Measurements from ENCODE around the gene ECE1. TPM values are rescaled to one million over a fixed set of nuclear protein-coding genes. Genes with fewer than 3 reads are reported as not detected.

Gene ECE1
- total and polyA plus RNA-seq, 2 donors (not counting 3 experiments of a cell fraction or from before 2014, with no cell fraction given): 437 to 562 TPM

DNA sequence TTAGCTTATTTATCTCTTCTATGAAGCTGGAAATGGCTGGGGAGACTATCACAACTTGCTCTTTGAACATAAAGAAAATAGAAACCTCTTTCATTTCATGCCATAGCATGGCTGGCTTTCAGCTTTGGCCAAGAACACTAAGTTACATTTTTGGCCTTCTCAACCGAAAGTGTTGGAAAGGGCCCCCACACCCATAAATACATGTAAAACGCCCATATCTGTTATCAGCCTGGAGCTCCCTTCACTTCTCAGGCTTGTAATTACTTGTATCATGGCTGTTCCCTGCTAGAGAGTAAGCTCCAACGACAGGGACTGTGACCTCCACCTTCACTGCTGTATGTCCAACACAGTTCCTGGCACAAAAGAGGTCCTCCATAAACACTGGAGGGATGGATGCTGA, 100.8 kb downstream of the ECE1 start:
- intact Hi-C loops (cut with micrococcal nuclease) (no loop called here), dilution Hi-C loops (cut with MboI; ENCODE audit: extremely low pct_ligation_motif_present, low sequenced_read_pairs) (no loop called here)
- H3K27ac ChIP-seq (ENCODE audit: insufficient read depth, low read depth, low read length): no peak overlapping the region
- CTCF ChIA-PET: interaction anchor here (1.1 to 1.7 kb wide), 3 partner anchors 117 to 493 kb away, joined by 3 to 4 read pairs (median 4); no protein-coding TSS in a partner anchor
- TF ChIP-seq, protein P1, sequence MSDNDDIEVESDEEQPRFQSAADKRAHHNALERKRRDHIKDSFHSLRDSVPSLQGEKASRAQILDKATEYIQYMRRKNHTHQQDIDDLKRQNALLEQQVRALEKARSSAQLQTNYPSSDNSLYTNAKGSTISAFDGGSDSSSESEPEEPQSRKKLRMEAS (IDR thresholded peaks at IDR 0.05; ENCODE audit: insufficient read depth, insufficient read length): no peak
- TF ChIP-seq GATA2 (IDR thresholded peaks at IDR 0.05; ENCODE audit: insufficient read depth, insufficient read length, low read depth, low read length) (no peak), MYC (IDR thresholded peaks at IDR 0.05; ENCODE audit: low read depth, low read length) (no peak), POLR2A (IDR thresholded peaks at IDR 0.05; ENCODE audit: low read depth, low read length) (no peak), POLR2AphosphoS5 (IDR thresholded peaks at IDR 0.05; ENCODE audit: insufficient read depth, low read depth, low read length) (no peak), JUN (IDR thresholded peaks at IDR 0.05; ENCODE audit: borderline replicate concordance, insufficient read depth, insufficient read length, low read depth) (no peak), FOS (IDR thresholded peaks at IDR 0.05; ENCODE audit: borderline replicate concordance, insufficient read depth, low read length) (no peak), EZH2 (IDR thresholded peaks at IDR 0.05; ENCODE audit: borderline replicate concordance, low read depth, low read length, severe bottlenecking) (no peak)
- TF ChIP-seq, protein P2, sequence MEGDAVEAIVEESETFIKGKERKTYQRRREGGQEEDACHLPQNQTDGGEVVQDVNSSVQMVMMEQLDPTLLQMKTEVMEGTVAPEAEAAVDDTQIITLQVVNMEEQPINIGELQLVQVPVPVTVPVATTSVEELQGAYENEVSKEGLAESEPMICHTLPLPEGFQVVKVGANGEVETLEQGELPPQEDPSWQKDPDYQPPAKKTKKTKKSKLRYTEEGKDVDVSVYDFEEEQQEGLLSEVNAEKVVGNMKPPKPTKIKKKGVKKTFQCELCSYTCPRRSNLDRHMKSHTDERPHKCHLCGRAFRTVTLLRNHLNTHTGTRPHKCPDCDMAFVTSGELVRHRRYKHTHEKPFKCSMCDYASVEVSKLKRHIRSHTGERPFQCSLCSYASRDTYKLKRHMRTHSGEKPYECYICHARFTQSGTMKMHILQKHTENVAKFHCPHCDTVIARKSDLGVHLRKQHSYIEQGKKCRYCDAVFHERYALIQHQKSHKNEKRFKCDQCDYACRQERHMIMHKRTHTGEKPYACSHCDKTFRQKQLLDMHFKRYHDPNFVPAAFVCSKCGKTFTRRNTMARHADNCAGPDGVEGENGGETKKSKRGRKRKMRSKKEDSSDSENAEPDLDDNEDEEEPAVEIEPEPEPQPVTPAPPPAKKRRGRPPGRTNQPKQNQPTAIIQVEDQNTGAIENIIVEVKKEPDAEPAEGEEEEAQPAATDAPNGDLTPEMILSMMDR (IDR thresholded peaks at IDR 0.05; ENCODE audit: extremely low read depth in 1 of 2, insufficient read depth in 1 of 2, low read depth in 1 of 2, low read length in 2 of 2): no peak
- FAIRE-seq (no peak), DNase-seq (ENCODE audit: low read depth, low spot score) (no peak)
- H4K20me1 ChIP-seq (replicated peaks; ENCODE audit: control insufficient read depth, extremely low read depth, insufficient read depth, low read length): no peaks in the 10 kb centered on the region
- no peaks in the 10 kb centered on the region for H3K27me3 ChIP-seq (ENCODE audit: control insufficient read depth in 2 of 2, insufficient read depth in 2 of 2, low read length in 2 of 2)
- no peaks in the 10 kb centered on the region for H3K9me3 ChIP-seq (replicated peaks; ENCODE audit: control insufficient read depth, insufficient read depth, low read length)
- H3K4me3 ChIP-seq (replicated peaks in 1 of 3; ENCODE audit: insufficient read depth in 1 of 3, low read depth in 1 of 3, low read length in 3 of 3): no peak overlapping the region
- H3K9ac ChIP-seq (replicated peaks; ENCODE audit: extremely low read depth, insufficient read depth, low read length): no peak overlapping the region
- H3K9me1 ChIP-seq (replicated peaks; ENCODE audit: control insufficient read depth, extremely low read depth, insufficient read depth, low read length): no peaks in the 10 kb centered on the region
- no peak overlapping the region for H2AFZ ChIP-seq (ENCODE audit: low read depth, low read length)
- BruUV-seq (replicated peaks): no TSS peak
- H3K4me1 ChIP-seq (ENCODE audit: control insufficient read depth, extremely low read depth, insufficient read depth, low read length): peaks cover 9% of the 10 kb centered on the region
- POLR2A ChIA-PET: no interaction called here
- no peaks in the 10 kb centered on the region for H3K36me3 ChIP-seq (ENCODE audit: control insufficient read depth in 2 of 2, extremely low read depth in 1 of 2, insufficient read depth in 2 of 2, low read length in 2 of 2)
- H3K79me2 ChIP-seq (ENCODE audit: control insufficient read depth, insufficient read depth, low read length): no peaks in the 10 kb centered on the region
- no peak overlapping the region for H3K4me2 ChIP-seq (ENCODE audit: insufficient read depth, low read length)
